ENCODE results near the gene NKRF. TPM values are rescaled to one million over a fixed set of nuclear protein-coding genes. Genes with fewer than 3 reads are reported as not detected.

Gene NKRF
- total RNA-seq, 4 donors from 2014 or later: 3.3 to 6.7 (median 5.3) TPM

- no peak for DNase-seq (ENCODE audit: extremely low spot score)
- WGBS: 34% methylated on average over 29 of the region's 30 CpGs
These were observed 32.3 kb downstream of the NKRF start for GRCh38 chrX:119573840-119574393.

GRCh38 chrX:119573222-119573621 is 33.0 kb downstream of the NKRF start:
- no peaks in the 10 kb centered on the region for H3K9me3 ChIP-seq
- peaks cover 11 to 28% (median 24%) of the 10 kb centered on the region in 4 donors for H3K4me1 ChIP-seq
- H3K27me3 ChIP-seq: no peaks in the 10 kb centered on the region
- WGBS: 67% methylated on average over 3 of the region's 3 CpGs
- DNase-seq (ENCODE audit: extremely low spot score): no peak
- H3K36me3 ChIP-seq: peaks cover 0 to 4% (median 0%) of the 10 kb centered on the region in 4 donors
- H3K4me3 ChIP-seq: peak overlapping the region; percentile 68 to 85 (median 74)
- TF ChIP-seq POLR2AphosphoS5 (IDR thresholded peaks at IDR 0.05): no peak
- no peak for TF ChIP-seq EP300 (IDR thresholded peaks at IDR 0.05)
- TF ChIP-seq, protein P1, sequence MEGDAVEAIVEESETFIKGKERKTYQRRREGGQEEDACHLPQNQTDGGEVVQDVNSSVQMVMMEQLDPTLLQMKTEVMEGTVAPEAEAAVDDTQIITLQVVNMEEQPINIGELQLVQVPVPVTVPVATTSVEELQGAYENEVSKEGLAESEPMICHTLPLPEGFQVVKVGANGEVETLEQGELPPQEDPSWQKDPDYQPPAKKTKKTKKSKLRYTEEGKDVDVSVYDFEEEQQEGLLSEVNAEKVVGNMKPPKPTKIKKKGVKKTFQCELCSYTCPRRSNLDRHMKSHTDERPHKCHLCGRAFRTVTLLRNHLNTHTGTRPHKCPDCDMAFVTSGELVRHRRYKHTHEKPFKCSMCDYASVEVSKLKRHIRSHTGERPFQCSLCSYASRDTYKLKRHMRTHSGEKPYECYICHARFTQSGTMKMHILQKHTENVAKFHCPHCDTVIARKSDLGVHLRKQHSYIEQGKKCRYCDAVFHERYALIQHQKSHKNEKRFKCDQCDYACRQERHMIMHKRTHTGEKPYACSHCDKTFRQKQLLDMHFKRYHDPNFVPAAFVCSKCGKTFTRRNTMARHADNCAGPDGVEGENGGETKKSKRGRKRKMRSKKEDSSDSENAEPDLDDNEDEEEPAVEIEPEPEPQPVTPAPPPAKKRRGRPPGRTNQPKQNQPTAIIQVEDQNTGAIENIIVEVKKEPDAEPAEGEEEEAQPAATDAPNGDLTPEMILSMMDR (IDR thresholded peaks at IDR 0.05): no peak
- TF ChIP-seq POLR2A (IDR thresholded peaks at IDR 0.05; ENCODE audit: low read depth): no peak
- intact Hi-C loops (cut with DNase I): no loop called here
- peak overlapping the region; percentile 90 to 95 (median 94) for H3K27ac ChIP-seq (replicated peaks in 1 of 4)

More at GRCh38 chrX:119573840-119574393, 32.3 kb downstream of the NKRF start:
- Histone ChIP-seq H3K4me1 (peaks cover 11 to 28% (median 24%) of the 10 kb centered on the region in 4 donors), H3K4me3 (peak overlapping the region; percentile 68 to 85 (median 74)), H3K9me3 (no peaks in the 10 kb centered on the region), H3K27ac (replicated peaks in 1 of 4) (peak overlapping the region; percentile 90 to 95 (median 94)), H3K36me3 (peaks cover 0 to 4% (median 0%) of the 10 kb centered on the region in 4 donors), H3K27me3 (no peaks in the 10 kb centered on the region)
- intact Hi-C loops (cut with DNase I): no loop called here
- no peak for TF ChIP-seq POLR2A (IDR thresholded peaks at IDR 0.05; ENCODE audit: low read depth)
- TF ChIP-seq, protein P1 (IDR thresholded peaks at IDR 0.05): no peak
- no peak for TF ChIP-seq POLR2AphosphoS5 (IDR thresholded peaks at IDR 0.05)
- TF ChIP-seq EP300 (IDR thresholded peaks at IDR 0.05): no peak

DNA sequence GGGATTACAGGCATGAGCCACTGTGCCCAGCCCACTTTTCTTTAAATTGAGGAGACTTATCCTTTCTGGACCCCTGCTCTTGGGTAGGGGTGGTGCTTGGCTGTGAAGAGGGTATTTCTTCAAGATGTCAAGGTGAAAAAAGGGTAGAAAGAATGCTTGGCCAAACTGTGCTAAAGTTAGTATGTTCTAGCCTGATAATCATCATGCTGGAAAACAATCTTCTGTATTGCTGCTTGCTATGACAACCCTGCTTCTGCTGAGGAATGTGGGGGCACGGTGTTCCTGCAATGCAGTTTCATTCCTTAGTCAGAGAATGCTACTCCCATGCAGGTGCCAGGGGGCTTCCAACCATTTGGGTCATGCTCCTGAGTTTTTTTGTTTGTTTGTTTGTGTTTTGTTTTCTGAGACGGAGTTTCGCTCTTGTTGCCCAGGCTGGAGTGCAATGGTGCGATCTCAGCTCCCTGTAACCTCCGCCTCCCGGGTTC is 35.8 kb downstream of the NKRF start:
- WGBS: 83% methylated on average over 6 of the region's 6 CpGs

DNA sequence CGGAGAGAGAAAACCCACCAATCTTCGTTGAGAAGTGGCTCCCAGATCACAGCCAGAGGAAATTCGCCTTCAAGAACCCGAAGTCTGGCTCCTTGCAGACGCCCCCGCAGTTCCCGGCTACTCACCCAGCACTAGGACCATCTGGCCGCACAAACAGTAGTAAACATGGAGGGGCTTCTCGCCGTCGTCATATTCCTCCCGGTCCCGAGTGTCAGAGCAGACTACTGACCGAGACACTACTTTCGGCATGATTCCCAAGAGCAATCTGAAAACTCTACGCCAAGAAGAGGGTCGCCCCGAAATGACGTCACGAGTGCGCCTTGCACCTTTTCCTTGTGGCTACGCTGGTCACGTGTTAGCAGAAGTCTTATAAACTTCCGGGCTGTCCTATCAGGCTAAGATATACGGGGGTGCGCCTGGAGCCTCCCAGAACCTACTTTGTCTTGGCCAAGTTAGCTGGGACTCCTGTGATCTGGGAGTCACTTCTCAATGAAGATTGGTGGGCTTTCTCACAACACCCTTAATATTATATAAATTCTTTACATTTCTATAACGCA is 41.0 kb downstream of the NKRF start, which contains the start of gene STEEP1:
Gene STEEP1 (minus strand): TSS at position 303 of the 557 bp plus-strand sequence. CDS start 54 bp downstream, at position 249.
- TF ChIP-seq POLR2AphosphoS5 (IDR thresholded peaks at IDR 0.05) (peak; percentile 83 to 94), POLR2A (IDR thresholded peaks at IDR 0.05; ENCODE audit: low read depth) (no peak)
- intact Hi-C loops (cut with DNase I): no loop called here

More for the DNA sequence above, 35.8 kb downstream of the NKRF start:
- no peak for DNase-seq (ENCODE audit: extremely low spot score)
- intact Hi-C loops (cut with DNase I): no loop called here
- Histone ChIP-seq H3K27ac (replicated peaks in 1 of 4) (no peak overlapping the region), H3K27me3 (no peaks in the 10 kb centered on the region), H3K4me3 (no peak overlapping the region), H3K36me3 (no peaks in the 10 kb centered on the region), H3K9me3 (no peaks in the 10 kb centered on the region), H3K4me1 (peaks cover 4 to 13% (median 12%) of the 10 kb centered on the region in 4 donors)
- TF ChIP-seq POLR2AphosphoS5 (IDR thresholded peaks at IDR 0.05) (no peak), POLR2A (IDR thresholded peaks at IDR 0.05; ENCODE audit: low read depth) (no peak), EP300 (IDR thresholded peaks at IDR 0.05) (no peak)
- TF ChIP-seq, protein P1 (IDR thresholded peaks at IDR 0.05): no peak

DNA sequence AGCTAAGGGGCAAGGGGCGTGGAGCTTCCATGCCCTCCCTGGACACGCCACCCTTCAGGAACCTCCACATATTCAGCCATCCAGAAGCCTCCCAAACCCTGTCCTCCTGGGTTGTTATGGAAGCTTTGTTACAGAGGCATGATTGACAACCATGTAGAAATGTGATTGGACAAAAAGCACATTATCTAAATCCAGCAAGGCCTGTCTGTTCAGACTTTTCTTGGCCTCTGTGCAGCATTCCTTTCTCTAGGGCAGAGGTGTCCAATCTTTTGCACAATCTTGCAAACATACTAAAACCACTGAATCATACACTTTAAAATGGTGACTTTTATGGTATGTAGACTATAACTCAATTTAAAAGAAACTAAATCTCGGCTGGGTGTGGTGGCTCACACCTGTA is 53.7 kb downstream of the NKRF start:
- WGBS: 81% methylated on average over 3 of the region's 3 CpGs

More for the DNA sequence above, 41.0 kb downstream of the NKRF start, which contains the start of gene STEEP1:
- no peaks in the 10 kb centered on the region for H3K9me3 ChIP-seq
- peaks cover 0 to 21% (median 11%) of the 10 kb centered on the region in 4 donors for H3K4me1 ChIP-seq
- H3K36me3 ChIP-seq: peaks cover 0 to 4% (median 0%) of the 10 kb centered on the region in 4 donors
- DNase-seq (ENCODE audit: extremely low spot score): peak; percentile 95
- peak within 1 kb of the TSS; percentile 54 to 69 (median 60) for H3K4me3 ChIP-seq
- 28% methylated on average over 14 of the region's 27 CpGs for WGBS
- H3K27ac ChIP-seq (replicated peaks in 1 of 4): peak within 1 kb of the TSS; percentile 71 to 81 (median 76)
- H3K27me3 ChIP-seq: no peaks in the 10 kb centered on the region

More for the DNA sequence above, 53.7 kb downstream of the NKRF start:
- Histone ChIP-seq H3K4me3 (no peak overlapping the region), H3K9me3 (no peaks in the 10 kb centered on the region), H3K36me3 (peaks cover 0 to 13% (median 0%) of the 10 kb centered on the region in 4 donors), H3K4me1 (no peaks in the 10 kb centered on the region), H3K27me3 (no peaks in the 10 kb centered on the region), H3K27ac (replicated peaks in 1 of 4) (no peak overlapping the region)
- TF ChIP-seq EP300 (IDR thresholded peaks at IDR 0.05) (no peak), POLR2AphosphoS5 (IDR thresholded peaks at IDR 0.05) (no peak), POLR2A (IDR thresholded peaks at IDR 0.05; ENCODE audit: low read depth) (no peak)
- TF ChIP-seq, protein P1 (IDR thresholded peaks at IDR 0.05): no peak
- no peak for DNase-seq (ENCODE audit: extremely low spot score)
- intact Hi-C loops (cut with DNase I): no loop called here
